GM12891 (cell line): ENCODE data around the gene LRRC8D.

ENCODE experiments used
- DNase-seq: peaks from one replicate; pipeline ENCODE4 v3.0.0; 2011; ENCODE audit warnings: low spot score; ENCODE audit not compliant: insufficient read length
- FAIRE-seq: peaks from 2 replicates; lab custom pipeline; 2011; peaks lifted over from hg19 to GRCh38; lab: Jason Lieb, UNC
- PAX5 ChIP-seq: IDR thresholded peaks from 2 replicates; pipeline ENCODE4 v1.6.1; 2011; ENCODE audit warnings: low read length, moderate library complexity, mild to moderate bottlenecking; ENCODE audit not compliant: insufficient read depth, severe bottlenecking
- POLR2A ChIP-seq: IDR thresholded peaks from 2 replicates; pipeline ENCODE4 v1.6.1; 2011; ENCODE audit warnings: low read depth, low read length, control low read depth
- POLR2AphosphoS5 ChIP-seq: IDR thresholded peaks from 2 replicates; pipeline ENCODE4 v1.6.1; 2011; ENCODE audit warnings: low read depth, low read length, control low read depth
- POU2F2 ChIP-seq: IDR thresholded peaks from 2 replicates; pipeline ENCODE4 v1.6.1; 2011; ENCODE audit warnings: low read depth, mild to moderate bottlenecking, control low read depth, low read length, moderate library complexity
- SPI1 ChIP-seq: IDR thresholded peaks from 2 replicates; pipeline ENCODE4 v1.6.1; 2011; ENCODE audit warnings: low read depth, low read length, control low read depth
- TAF1 ChIP-seq: IDR thresholded peaks from 2 replicates; pipeline ENCODE4 v1.6.1; 2011; ENCODE audit warnings: low read depth, low read length, control low read depth

LRRC8D gene

DNA sequence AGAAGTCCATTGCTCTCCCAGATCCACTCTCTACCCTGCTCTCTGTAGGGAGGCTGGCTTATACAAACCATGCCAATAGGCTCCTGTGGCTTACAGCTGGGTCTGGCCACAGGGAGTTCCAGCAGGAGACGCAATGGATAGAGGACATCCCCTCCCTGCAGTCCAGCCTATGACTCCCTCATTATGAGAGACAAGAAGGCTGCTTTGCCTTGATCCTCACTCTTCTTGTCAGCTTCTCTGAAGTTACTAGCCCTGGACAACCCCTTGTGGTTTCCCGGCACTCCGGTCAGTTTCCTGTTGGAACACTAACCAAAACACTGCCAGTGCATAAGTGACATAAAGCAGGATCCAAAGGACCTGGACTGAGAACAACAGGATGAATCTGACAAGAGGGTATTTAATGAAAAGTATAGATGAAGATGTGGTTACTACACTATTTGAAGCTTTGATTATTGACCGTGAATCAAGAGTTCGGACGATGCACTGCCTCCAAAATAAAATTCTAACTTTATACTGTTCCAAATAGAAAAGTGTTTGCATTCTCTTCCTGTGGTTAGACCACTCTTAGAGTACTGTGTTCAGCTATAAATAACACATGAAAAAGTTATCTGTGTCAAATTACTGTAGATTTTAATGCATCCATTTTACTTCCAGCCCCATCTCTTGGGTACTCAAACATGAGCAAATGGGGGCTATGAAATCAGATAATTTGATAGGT lies 141.4 kb downstream of the LRRC8D start:
- FAIRE-seq (peak; percentile 43), DNase-seq (no peak)

DNA sequence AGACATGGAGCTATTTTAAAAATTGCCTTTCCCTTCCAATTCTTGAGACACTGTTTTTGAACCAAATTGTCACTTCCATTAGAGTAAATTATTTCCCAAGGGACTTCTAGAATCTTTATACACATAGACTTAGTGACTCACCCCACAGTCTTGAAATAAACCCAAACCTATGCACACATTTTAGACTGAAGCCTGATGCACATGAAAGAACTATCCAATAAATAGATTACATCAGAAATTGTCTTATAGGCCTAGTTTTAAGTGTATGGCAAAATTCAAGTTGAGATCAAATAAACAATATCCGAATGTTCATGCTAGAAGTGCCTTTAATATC lies 141.9 kb downstream of the LRRC8D start:
- TF ChIP-seq PAX5 (no peak), SPI1 (no peak), POU2F2 (no peak), POLR2A (no peak), POLR2AphosphoS5 (no peak), TAF1 (no peak)
- DNase-seq: no peak
- no peak for FAIRE-seq

More for the DNA sequence above, 141.4 kb downstream of the LRRC8D start:
- TF ChIP-seq POLR2A: no peak
- no peak for TF ChIP-seq POLR2AphosphoS5
- TF ChIP-seq PAX5: no peak
- no peak for TF ChIP-seq POU2F2
- TF ChIP-seq SPI1: no peak
- TF ChIP-seq TAF1: no peak

DNA sequence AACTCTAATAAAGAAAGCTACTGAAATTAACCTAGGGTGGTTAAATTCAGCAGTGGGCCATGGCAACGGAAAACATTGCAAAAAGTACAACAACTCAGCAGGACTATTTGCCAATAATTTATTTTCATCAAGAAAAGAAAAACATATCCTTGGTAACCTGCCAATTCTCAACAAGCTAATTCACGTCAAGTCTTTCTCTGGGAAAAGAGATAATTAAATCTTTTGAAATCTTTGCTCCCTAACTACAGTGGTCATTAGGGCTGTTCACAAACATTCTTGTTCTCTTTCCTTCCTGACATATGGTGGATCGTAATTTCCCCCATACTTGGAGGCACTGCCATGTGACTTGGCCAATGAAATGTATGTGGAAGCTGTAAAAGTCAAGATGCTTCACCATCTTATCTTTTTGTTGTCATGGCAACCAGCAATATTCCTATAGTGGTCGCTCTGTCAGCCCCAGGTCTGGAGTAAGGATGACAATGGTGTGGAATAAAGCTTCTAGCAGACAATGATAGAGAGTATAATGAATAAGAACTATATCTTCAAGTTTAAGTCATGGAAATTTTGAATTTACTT lies 144.4 kb downstream of the LRRC8D start:
- DNase-seq: no peak
- no peak for FAIRE-seq
- no peak for TF ChIP-seq PAX5
- TF ChIP-seq POU2F2: no peak
- TF ChIP-seq TAF1: no peak
- no peak for TF ChIP-seq SPI1
- no peak for TF ChIP-seq POLR2AphosphoS5
- TF ChIP-seq POLR2A: no peak

DNA sequence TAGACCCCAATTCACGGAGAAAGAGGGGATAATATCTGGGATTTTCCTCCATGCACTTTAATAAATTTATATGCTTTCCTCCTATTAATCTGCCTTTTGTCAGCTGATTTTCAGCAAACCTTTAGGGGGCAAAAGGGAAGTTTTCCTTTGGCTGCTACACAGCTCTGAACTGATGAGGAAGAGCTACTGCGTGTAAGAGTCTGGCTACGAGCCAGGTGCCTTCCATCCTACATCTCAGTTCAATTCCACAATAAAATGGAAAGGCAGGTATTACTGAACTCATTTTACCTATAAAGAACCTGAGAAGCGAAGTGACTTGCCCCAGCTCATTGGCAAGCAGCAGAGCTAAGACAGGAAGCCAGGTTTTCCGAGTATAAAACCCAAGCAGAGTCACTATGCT lies 145.8 kb downstream of the LRRC8D start:
- DNase-seq: no peak
- no peak for FAIRE-seq
- TF ChIP-seq TAF1 (no peak), POU2F2 (no peak), PAX5 (no peak), SPI1 (no peak), POLR2A (no peak), POLR2AphosphoS5 (no peak)

DNA sequence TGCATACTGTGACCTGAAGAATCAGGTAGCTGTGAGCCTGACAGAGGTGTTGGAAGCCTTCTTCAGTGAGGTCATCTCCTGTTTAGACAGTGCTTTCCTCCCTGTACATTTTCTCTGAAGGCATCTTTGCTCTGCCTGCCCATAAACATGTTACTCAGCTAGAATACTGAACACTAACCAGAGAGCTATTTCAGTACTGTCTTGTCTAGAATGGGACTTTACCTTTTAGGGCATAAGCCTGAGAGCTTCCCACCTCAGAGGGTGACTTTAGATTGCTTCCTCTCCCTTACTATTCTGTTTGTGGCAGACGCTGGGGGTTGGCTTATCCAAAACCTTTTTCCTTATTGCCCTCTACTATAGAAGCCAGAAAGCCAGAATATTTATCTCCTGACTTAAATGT lies 150.8 kb downstream of the LRRC8D start:
- DNase-seq (no peak), FAIRE-seq (no peak)
- no peak for TF ChIP-seq POLR2AphosphoS5

DNA sequence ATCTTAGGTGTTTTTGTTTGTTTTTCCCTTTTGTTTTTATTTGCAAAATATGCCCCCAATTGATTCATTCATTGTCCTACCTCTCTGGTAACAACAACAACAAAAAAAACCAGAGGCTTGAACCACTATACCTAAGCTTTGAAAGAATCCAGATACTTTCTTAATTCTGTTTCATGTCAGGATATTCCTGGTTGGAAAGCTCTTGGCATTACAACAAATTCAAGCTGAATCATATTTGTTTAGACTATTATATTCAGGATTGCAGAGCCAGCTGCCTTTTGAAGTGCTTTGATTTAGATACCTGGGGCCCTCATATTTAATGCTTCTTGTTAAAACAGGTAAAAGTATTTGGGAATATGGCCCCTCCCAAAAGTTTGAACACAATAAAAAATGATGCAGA lies 151.2 kb downstream of the LRRC8D start:
- DNase-seq (no peak), FAIRE-seq (no peak)
- TF ChIP-seq POU2F2: no peak

DNA sequence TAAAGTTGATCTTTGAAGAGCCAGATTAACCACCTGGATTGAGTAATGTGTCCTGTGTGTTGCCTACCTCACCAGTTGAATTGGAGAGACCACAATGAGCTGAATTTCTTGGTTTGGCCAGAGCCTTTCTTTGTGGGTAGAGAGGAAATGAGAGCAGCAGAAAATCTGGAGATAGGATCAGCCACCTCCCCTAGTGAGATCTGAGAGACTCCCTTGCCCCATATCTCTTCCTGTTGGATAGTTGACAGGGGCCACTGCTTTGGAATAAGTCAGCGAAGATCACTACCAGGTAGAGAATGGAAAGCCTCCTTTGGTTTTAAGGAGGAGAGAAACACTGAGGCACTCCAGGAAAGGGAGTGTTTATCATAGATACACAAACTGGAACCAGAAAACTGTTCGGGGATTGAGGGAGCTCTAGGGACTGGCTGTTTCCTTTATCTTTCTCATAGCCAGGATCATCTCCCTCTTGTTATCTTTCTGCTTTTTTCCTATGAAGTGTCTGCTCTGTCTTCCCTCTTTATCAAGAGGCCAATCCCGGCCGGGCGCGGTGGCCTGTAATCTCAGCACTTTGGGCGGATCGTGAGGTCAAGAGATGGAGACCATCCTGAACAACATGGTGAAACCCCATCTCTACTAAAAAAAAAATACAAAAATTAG lies 152.8 kb downstream of the LRRC8D start:
- DNase-seq (no peak), FAIRE-seq (no peak)
- TF ChIP-seq POLR2A (no peak), TAF1 (no peak), POU2F2 (no peak)

DNA sequence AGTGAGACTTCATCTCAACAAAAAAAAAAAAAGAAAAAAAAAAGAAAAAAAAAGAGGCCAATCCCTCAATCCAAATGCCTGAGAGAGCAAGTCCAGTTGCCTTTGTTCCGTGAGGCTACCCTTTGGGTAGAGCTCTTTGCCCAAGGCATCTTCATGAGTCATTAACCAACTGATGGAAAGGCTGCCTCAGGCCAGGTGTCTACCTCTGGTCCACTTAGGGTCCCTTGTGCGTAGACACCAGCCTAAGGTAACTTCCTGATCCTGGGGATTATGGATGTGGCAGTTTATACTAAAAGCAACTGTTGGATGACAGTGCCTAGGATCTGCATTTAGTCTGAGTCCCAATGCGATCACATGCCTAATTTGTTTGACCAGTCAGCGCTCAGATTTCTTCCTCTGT lies 153.4 kb downstream of the LRRC8D start:
- DNase-seq (no peak), FAIRE-seq (no peak)
- TF ChIP-seq TAF1 (no peak), SPI1 (no peak)

DNA sequence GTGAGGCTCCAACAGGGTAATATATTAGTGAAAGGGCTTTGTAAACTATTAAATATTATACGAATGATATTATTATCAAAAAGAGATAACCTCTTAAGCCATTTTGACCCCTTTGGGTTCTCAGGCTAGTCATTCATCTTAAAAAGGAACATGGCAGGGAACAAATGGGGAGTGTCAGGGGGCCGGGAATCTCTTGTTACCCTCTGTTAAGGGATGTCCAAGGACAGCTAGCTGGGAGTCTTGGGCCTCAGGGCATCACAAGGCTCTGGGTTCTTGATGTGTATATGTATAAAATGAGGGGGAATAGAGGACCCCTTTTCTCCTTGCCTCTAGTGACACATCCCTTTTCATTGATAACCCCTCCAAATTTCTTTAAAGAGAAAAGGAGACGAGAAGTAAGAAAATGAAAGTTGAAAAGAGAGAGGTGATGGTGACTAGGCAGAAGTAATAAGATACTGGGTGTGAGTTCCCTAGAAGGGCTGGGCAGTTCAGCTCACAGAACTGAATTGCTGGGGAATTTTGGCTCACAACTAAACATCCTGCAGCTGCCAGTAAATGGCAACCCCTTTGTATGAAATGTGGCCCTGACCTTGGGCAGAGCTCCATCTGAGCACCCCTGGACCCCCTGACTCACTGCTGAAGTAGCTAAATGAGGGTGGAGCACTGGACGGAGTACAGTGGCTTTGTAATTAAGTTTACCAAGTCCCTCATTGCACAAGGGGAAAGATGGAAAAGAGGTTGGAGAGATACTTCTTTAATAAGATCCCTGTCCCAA lies 154.1 kb downstream of the LRRC8D start:
- DNase-seq: no peak
- TF ChIP-seq TAF1 (no peak), POLR2AphosphoS5 (no peak), SPI1 (no peak), PAX5 (no peak), POU2F2 (no peak), POLR2A (no peak)
- no peak for FAIRE-seq

DNA sequence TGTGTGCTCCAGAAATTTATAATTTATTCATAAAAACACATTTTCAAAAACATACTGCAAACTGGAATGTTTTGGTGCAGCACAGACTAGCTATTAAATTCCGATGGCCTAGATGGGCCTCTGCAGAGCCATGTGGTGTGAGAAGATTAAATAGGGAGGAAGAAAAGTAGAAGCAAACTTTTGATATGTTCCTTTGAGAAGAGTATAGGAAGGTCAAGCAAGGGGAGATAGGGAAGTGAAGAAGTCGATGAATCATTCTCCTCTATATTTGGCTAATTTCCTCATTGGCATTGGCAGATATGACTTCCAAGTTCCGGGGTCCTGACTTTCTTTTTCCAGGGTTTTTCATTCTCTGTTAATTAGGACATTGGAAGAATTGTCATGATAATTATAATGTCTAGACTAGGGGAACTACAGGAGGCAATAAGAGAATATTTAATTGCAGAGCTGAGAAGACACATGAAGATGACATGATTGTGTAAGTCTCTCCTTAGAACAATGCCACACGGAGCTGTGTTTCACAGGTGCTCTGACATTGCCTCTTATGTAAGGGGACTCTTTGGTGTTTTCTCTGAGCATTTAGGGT lies 154.8 kb downstream of the LRRC8D start:
- TF ChIP-seq POLR2AphosphoS5 (no peak), POU2F2 (no peak), SPI1 (peak; percentile 36; the same call in 1 of the 2 replicates), PAX5 (no peak)
- no peak for FAIRE-seq

More for the DNA sequence above, 154.8 kb downstream of the LRRC8D start:
- no peak for DNase-seq
